ENCODE data around the gene CHEK1. TPM values are rescaled to one million over a fixed set of nuclear protein-coding genes. Genes with fewer than 3 reads are reported as not detected.

Gene CHEK1
- polyA plus RNA-seq, 2 donors = 4.2 to 6.7 TPM

- Histone ChIP-seq H3K27ac (ENCODE audit: low read depth in 2 of 2, low read length in 1 of 2) (no peak overlapping the region), H3K36me3 (ENCODE audit: control insufficient read depth in 2 of 2, insufficient read depth in 2 of 2, low read length in 1 of 2) (no peaks in the 10 kb centered on the region), H3K27me3 (ENCODE audit: control insufficient read depth in 1 of 2, insufficient read depth in 2 of 2, low read length in 2 of 2) (peaks cover 0 to 3% of the 10 kb centered on the region in 2 donors), H3K9me3 (ENCODE audit: control insufficient read depth in 2 of 2, insufficient read depth in 1 of 2, low read depth in 1 of 2, low read length in 1 of 2) (no peaks in the 10 kb centered on the region), H3K4me3 (ENCODE audit: low read depth in 1 of 2, low read length in 2 of 2) (no peak overlapping the region), H3K4me1 (ENCODE audit: control insufficient read depth in 2 of 2, insufficient read depth in 2 of 2, low read length in 1 of 2) (no peaks in the 10 kb centered on the region)
- WGBS, 2 donors = 72 to 79% methylated on average over 6 of the region's 6 CpGs
Observed at GRCh38 chr11:125720781-125721180, 95.8 kb downstream of the CHEK1 start.

- WGBS, 2 donors = 74 to 100% methylated on average over 1 of the region's 1 CpG
- H3K4me3 ChIP-seq (ENCODE audit: low read depth in 1 of 2, low read length in 2 of 2) = no peak overlapping the region
- no peak overlapping the region for H3K27ac ChIP-seq (ENCODE audit: low read depth in 2 of 2, low read length in 1 of 2)
- peaks cover 0 to 3% of the 10 kb centered on the region in 2 donors for H3K27me3 ChIP-seq (ENCODE audit: control insufficient read depth in 1 of 2, insufficient read depth in 2 of 2, low read length in 2 of 2)
- no peaks in the 10 kb centered on the region for H3K9me3 ChIP-seq (ENCODE audit: control insufficient read depth in 2 of 2, insufficient read depth in 1 of 2, low read depth in 1 of 2, low read length in 1 of 2)
- H3K4me1 ChIP-seq (ENCODE audit: control insufficient read depth in 2 of 2, insufficient read depth in 2 of 2, low read length in 1 of 2) = no peaks in the 10 kb centered on the region
- H3K36me3 ChIP-seq (ENCODE audit: control insufficient read depth in 2 of 2, insufficient read depth in 2 of 2, low read length in 1 of 2) = no peaks in the 10 kb centered on the region
Observed at GRCh38 chr11:125724125-125724524, 99.2 kb downstream of the CHEK1 start.

Other genes with a start within 250 kb of the CHEK1 start
- gene FEZ1, start 128.9 kb upstream of the CHEK1 start, polyA plus RNA-seq = 1 to 10 TPM; 2.4 to 5.3 TPM
- gene EI24, start 55.7 kb upstream of the CHEK1 start, polyA plus RNA-seq = 10 to 100 TPM; 22.0 to 69.9 TPM
- 10 to 100 TPM; 19.1 to 38.6 TPM for gene STT3A, start 32.3 kb upstream of the CHEK1 start, polyA plus RNA-seq
- gene ACRV1, start 55.7 kb downstream of the CHEK1 start, polyA plus RNA-seq = not detected
- not detected for gene PATE1, start 121.1 kb downstream of the CHEK1 start, polyA plus RNA-seq
- gene PATE2, start 153.7 kb downstream of the CHEK1 start, polyA plus RNA-seq = not detected
- gene PATE3, start 163.0 kb downstream of the CHEK1 start, polyA plus RNA-seq = not detected
- not detected for gene PATE4, start 208.2 kb downstream of the CHEK1 start, polyA plus RNA-seq

Measured in esophagus (tissue), 2 donors.